Brain microvascular endothelial cell (primary cell): ENCODE measurements around the gene TWNK.

Source experiments
- DNase-seq: peaks from one replicate; pipeline ENCODE4 v3.0.0-alpha.2; 2020
- H3K27ac ChIP-seq: fragments of 250-450 bp; sonication (Bioruptor Pico); 2 replicates; pipeline ENCODE4 v1.5.1; 2020; ENCODE audit warnings: mild to moderate bottlenecking, moderate library complexity
- H3K27me3 ChIP-seq: fragments of 250-450 bp; sonication (Bioruptor Pico); replicated peaks from 2 replicates; pipeline ENCODE4 v1.5.1; 2020; ENCODE audit warnings: mild to moderate bottlenecking
- H3K36me3 ChIP-seq: fragments of 250-450 bp; sonication (Bioruptor Pico); replicated peaks from 2 replicates; pipeline ENCODE4 v1.5.1; 2020; ENCODE audit warnings: mild to moderate bottlenecking
- H3K4me3 ChIP-seq: 2 replicates; pipeline ENCODE4 v1.5.1; 2011; ENCODE audit warnings: low read depth, mild to moderate bottlenecking, control low read depth, low read length, moderate library complexity
- CTCF ChIP-seq: IDR thresholded peaks from 2 replicates; pipeline ENCODE4 v1.5.1; 2011; ENCODE audit warnings: low read depth, mild to moderate bottlenecking, moderate library complexity, low read length, control low read depth, inconsistent platforms; ENCODE audit errors: missing control alignments
- in situ Hi-C: cut with HindIII; loops from 2 replicates; pipeline ENCODE4 v1.10.0; 2017; ENCODE audit warnings: low sequenced_read_pairs, low pct_ligation_motif_present

The TWNK gene

DNA sequence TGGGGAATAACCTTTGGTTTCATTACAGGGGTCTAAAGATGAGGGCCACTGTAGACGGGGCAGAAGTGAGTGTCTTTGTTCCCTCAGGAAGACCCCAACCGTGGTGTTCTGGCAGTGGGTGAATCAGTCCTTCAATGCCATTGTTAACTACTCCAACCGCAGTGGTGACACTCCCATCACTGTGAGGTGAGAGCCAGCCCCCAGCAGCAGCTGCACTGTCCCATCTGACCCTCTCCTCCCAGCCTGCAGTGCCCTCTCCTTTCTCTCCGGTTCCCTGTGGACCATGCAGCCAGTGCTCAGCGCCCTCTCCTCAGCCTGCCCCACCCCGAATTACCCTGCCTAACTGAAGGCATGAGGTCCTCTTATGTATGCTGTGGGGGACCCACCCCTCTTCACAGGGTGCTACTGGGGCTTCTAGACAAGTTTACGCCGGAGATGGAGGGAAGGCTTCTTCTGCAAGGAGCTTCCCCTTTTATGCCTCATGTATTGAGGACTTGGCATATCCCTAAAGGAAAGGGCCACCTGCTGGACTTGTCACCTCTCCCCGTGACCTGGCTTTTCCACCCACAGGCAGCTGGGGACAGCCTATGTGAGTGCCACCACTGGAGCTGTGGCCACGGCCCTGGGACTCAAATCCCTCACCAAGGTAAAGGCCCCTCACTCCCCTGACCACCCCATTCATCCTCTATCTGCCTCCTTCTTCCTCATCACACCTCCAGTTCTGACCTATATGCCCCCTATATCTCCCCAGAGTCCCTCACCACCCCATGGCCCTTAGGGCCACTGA is 48.8 kb downstream of the TWNK start:
- in situ Hi-C loops, result no loop called here
- Histone ChIP-seq H3K27me3 (no peaks in the 10 kb centered on the region), H3K36me3 (peaks cover 55% of the 10 kb centered on the region), H3K27ac (no peak overlapping the region), H3K4me3 (no peak overlapping the region)
- no peak for DNase-seq
- TF ChIP-seq CTCF, result no peak

DNA sequence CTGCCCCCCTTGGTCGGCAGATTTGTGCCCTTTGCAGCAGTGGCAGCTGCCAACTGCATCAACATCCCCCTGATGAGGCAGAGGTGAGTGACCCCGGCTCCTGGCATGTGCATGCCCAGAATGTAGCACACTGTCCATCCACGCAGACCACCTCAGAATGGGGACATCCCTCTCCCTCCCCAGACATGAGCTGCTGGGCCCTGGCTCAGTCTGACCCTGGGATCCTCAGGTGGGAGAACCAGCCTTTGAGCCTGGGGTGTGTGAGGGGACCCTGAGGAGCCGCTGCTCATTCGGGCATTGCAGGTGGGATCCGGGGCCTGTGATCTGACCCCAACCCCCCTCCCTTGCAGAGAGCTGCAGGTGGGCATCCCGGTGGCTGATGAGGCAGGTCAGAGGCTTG is 49.4 kb downstream of the TWNK start:
- H3K4me3 ChIP-seq, result no peak overlapping the region
- H3K27me3 ChIP-seq, result no peaks in the 10 kb centered on the region
- no peak for TF ChIP-seq CTCF
- in situ Hi-C loops, result no loop called here
- no peak overlapping the region for H3K27ac ChIP-seq
- DNase-seq, result no peak
- H3K36me3 ChIP-seq, result peaks cover 58% of the 10 kb centered on the region

GRCh38 chr10:101038484-101038883 is 51.1 kb downstream of the TWNK start:
- in situ Hi-C loops, result no loop called here
- Histone ChIP-seq H3K4me3 (no peak overlapping the region), H3K27ac (no peak overlapping the region), H3K36me3 (peaks cover 59% of the 10 kb centered on the region), H3K27me3 (no peaks in the 10 kb centered on the region)
- peak; percentile 23 for TF ChIP-seq CTCF
- no peak for DNase-seq

- Histone ChIP-seq H3K4me3 (no peak overlapping the region), H3K36me3 (peaks cover 56% of the 10 kb centered on the region), H3K27ac (no peak overlapping the region), H3K27me3 (no peaks in the 10 kb centered on the region)
- in situ Hi-C loops, result no loop called here
- DNase-seq, result no peak
- no peak for TF ChIP-seq CTCF
Observed at GRCh38 chr10:101040061-101040460, 52.7 kb downstream of the TWNK start.

DNA sequence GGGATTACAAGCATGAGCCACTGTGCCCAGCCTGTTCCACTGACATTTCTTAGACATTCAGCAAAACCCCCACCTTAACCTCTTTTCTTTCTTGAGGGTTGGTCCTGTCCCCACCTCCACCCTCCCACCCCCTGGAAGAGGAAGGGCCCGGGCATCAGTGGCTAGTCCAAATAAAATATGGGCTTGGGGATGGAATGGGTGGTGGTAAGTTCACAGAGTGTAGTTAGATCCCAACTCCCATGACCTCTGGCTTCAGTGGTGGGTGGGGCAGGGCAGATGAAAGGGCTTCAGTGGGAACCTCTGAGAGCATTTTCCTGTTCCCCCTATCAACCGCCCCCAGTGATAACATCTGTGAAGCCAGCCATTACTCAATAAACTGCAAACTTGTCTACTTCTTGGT is 53.5 kb downstream of the TWNK start:
- TF ChIP-seq CTCF, result no peak
- no peak overlapping the region for H3K27ac ChIP-seq
- H3K27me3 ChIP-seq, result no peaks in the 10 kb centered on the region
- in situ Hi-C loops, result no loop called here
- peaks cover 48% of the 10 kb centered on the region for H3K36me3 ChIP-seq
- no peak for DNase-seq
- H3K4me3 ChIP-seq, result no peak overlapping the region
